ENCODE data around the gene EIF3K.

The EIF3K gene

GRCh38 chr19:38660724-38661123, 41.7 kb downstream of the EIF3K start:
- Histone ChIP-seq H3K36me3 (peaks cover 0 to 6% (median 2%) of the 10 kb centered on the region in 3 donors), H3K9me3 (no peaks in the 10 kb centered on the region), H3K4me1 (peaks cover 22 to 100% (median 96%) of the 10 kb centered on the region in 4 donors), H3K27me3 (no peaks in the 10 kb centered on the region), H3K27ac (peak overlapping the region; percentile 94 to 97), H3K4me3 (no peak overlapping the region)
- no peak for TF ChIP-seq CTCF (IDR thresholded peaks at IDR 0.05)
- no peak for DNase-seq
- intact Hi-C loops (cut with DNase I; ENCODE audit: low total_unique reads), result no loop called here

GRCh38 chr19:38661136-38661535, 42.1 kb downstream of the EIF3K start:
- DNase-seq, result no peak
- no peak for TF ChIP-seq CTCF (IDR thresholded peaks at IDR 0.05)
- intact Hi-C loops (cut with DNase I; ENCODE audit: low total_unique reads), result no loop called here
- Histone ChIP-seq H3K4me3 (no peak overlapping the region), H3K27me3 (no peaks in the 10 kb centered on the region), H3K4me1 (peaks cover 24 to 100% (median 96%) of the 10 kb centered on the region in 4 donors), H3K27ac (peak overlapping the region; percentile 94 to 97), H3K9me3 (no peaks in the 10 kb centered on the region), H3K36me3 (peaks cover 0 to 6% (median 2%) of the 10 kb centered on the region in 3 donors)

- Histone ChIP-seq H3K9me3 (no peaks in the 10 kb centered on the region), H3K27me3 (no peaks in the 10 kb centered on the region), H3K4me1 (peaks cover 31 to 100% (median 96%) of the 10 kb centered on the region in 4 donors), H3K4me3 (no peak overlapping the region), H3K27ac (peak overlapping the region; percentile 94 to 97), H3K36me3 (peaks cover 0 to 6% (median under 1%) of the 10 kb centered on the region in 3 donors)
- intact Hi-C loops (cut with DNase I; ENCODE audit: low total_unique reads), result no loop called here
- TF ChIP-seq CTCF (IDR thresholded peaks at IDR 0.05), result no peak
- DNase-seq, result no peak
These were observed 43.0 kb downstream of the EIF3K start for GRCh38 chr19:38661996-38662395.

- H3K4me3 ChIP-seq, result peak overlapping the region; percentile 26 to 30
- H3K27me3 ChIP-seq, result no peaks in the 10 kb centered on the region
These were observed 43.7 kb downstream of the EIF3K start for GRCh38 chr19:38662537-38663155.

GRCh38 chr19:38663156-38663651, 44.2 kb downstream of the EIF3K start:
- no peak for TF ChIP-seq CTCF (IDR thresholded peaks at IDR 0.05)
- intact Hi-C loops (cut with DNase I; ENCODE audit: low total_unique reads), result no loop called here

More at GRCh38 chr19:38662537-38663155, 43.7 kb downstream of the EIF3K start:
- TF ChIP-seq CTCF (IDR thresholded peaks at IDR 0.05), result no peak
- Histone ChIP-seq H3K36me3 (peaks cover 0 to 6% (median 0%) of the 10 kb centered on the region in 3 donors), H3K9me3 (no peaks in the 10 kb centered on the region), H3K27ac (peak overlapping the region; percentile 94 to 97), H3K4me1 (peaks cover 31 to 100% (median 96%) of the 10 kb centered on the region in 4 donors)
- intact Hi-C loops (cut with DNase I; ENCODE audit: low total_unique reads), result no loop called here
- no peak for DNase-seq

More at GRCh38 chr19:38663156-38663651, 44.2 kb downstream of the EIF3K start:
- no peaks in the 10 kb centered on the region for H3K27me3 ChIP-seq
- H3K4me3 ChIP-seq, result peak overlapping the region; percentile 26 to 30
- no peak for DNase-seq
- H3K4me1 ChIP-seq, result peaks cover 31 to 100% (median 96%) of the 10 kb centered on the region in 4 donors
- H3K36me3 ChIP-seq, result peaks cover 0 to 6% (median 0%) of the 10 kb centered on the region in 3 donors
- H3K9me3 ChIP-seq, result no peaks in the 10 kb centered on the region
- peak overlapping the region; percentile 94 to 97 for H3K27ac ChIP-seq

Data from tibial artery (tissue), 4 donors.